Loucy (cell line): Measurements from ENCODE around the gene SLC17A9.

Source experiments
- H2AFZ ChIP-seq: fragments of 200-600 bp; sonication (generic); 2 replicates; pipeline ENCODE4 v1.6.0; 2016; ENCODE audit warnings: antibody characterized with exemption, mild to moderate bottlenecking, low read length, moderate library complexity
- H3F3A ChIP-seq: fragments of 200-600 bp; 2 replicates; pipeline ENCODE4 v1.6.0; 2016; ENCODE audit warnings: antibody characterized with exemption, low read depth, mild to moderate bottlenecking
- H3K27me3 ChIP-seq: fragments of 200-600 bp; sonication (generic); 2 replicates; pipeline ENCODE4 v1.6.1; 2014; ENCODE audit warnings: low read length, mild to moderate bottlenecking; ENCODE audit not compliant: insufficient read depth, poor library complexity, severe bottlenecking
- H3K36me3 ChIP-seq: fragments of 200-600 bp; sonication (generic); 2 replicates; pipeline ENCODE4 v1.6.1; 2016; ENCODE audit warnings: low read length; ENCODE audit not compliant: insufficient read depth
- H3K4me1 ChIP-seq: fragments of 200-600 bp; sonication (generic); 2 replicates; pipeline ENCODE4 v1.5.1; 2014; ENCODE audit warnings: low read length, mild to moderate bottlenecking; ENCODE audit not compliant: insufficient read depth, poor library complexity, severe bottlenecking
- H3K4me2 ChIP-seq: fragments of 200-600 bp; sonication (generic); 2 replicates; pipeline ENCODE4 v1.6.0; 2014; ENCODE audit warnings: antibody characterized with exemption, low read length, low read depth, mild to moderate bottlenecking; ENCODE audit not compliant: poor library complexity, severe bottlenecking
- H3K4me3 ChIP-seq: fragments of 200-600 bp; sonication (generic); 2 replicates; pipeline ENCODE4 v1.5.1; 2014; ENCODE audit warnings: low read length, mild to moderate bottlenecking, mixed read lengths; ENCODE audit not compliant: poor library complexity, severe bottlenecking
- H3K79me2 ChIP-seq: fragments of 200-600 bp; sonication (generic); 2 replicates; pipeline ENCODE4 v1.6.1; 2014; ENCODE audit warnings: low read length; ENCODE audit not compliant: insufficient read depth
- H3K9ac ChIP-seq: fragments of 200-600 bp; sonication (generic); 2 replicates; pipeline ENCODE4 v1.6.0; 2014; ENCODE audit warnings: mild to moderate bottlenecking, low read depth, low read length, moderate library complexity; ENCODE audit not compliant: poor library complexity, severe bottlenecking
- H3K9me2 ChIP-seq: fragments of 200-600 bp; sonication (generic); replicated peaks from 2 replicates; pipeline ENCODE4 v1.6.1; 2016; ENCODE audit warnings: low read depth, low read length, mixed read lengths
- H3K9me3 ChIP-seq: fragments of 200-600 bp; sonication (generic); 2 replicates; pipeline ENCODE4 v1.6.1; 2014; ENCODE audit warnings: mild to moderate bottlenecking, antibody characterized with exemption, low read length, low read depth; ENCODE audit not compliant: insufficient read depth
- H4K20me1 ChIP-seq: fragments of 200-600 bp; sonication (generic); 2 replicates; pipeline ENCODE4 v1.6.0; 2014; ENCODE audit warnings: antibody characterized with exemption, low read length, mild to moderate bottlenecking; ENCODE audit not compliant: insufficient read depth, poor library complexity, severe bottlenecking
- EZH2phosphoT487 ChIP-seq: fragments of 200-600 bp; IDR thresholded peaks from 2 replicates; pipeline ENCODE4 v1.6.1; 2018; ENCODE audit warnings: antibody characterized with exemption, mild to moderate bottlenecking, moderate library complexity, borderline replicate concordance
- TF ChIP-seq, protein P1 (sequence below): fragments of 200-600 bp; sonication (generic); conservative IDR thresholded peaks from 2 replicates; pipeline ENCODE4 v1.5.1; 2014; ENCODE audit warnings: mild to moderate bottlenecking, antibody characterized with exemption, low read length

Gene SLC17A9

DNA sequence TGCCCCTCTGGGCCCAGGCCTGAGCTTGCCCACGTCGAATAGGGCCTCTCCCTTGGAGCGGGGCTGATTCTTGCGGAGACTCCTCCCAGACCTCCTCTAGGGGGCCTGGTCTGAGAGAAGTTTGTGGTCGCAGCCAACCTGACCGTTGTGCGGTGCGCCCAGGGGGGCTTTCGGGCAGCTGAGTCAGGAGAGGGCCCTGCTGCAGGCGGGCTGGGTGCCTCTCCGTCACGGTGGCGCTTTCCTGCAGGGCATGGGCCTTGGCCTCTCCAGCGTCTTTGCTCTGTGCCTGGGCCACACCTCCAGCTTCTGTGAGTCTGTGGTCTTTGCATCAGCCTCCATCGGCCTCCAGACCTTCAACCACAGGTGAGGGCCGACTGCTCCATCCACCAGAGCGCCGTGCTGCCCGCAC lies 12.9 kb downstream of the SLC17A9 start:
- no peaks in the 10 kb centered on the region for H3K9me2 ChIP-seq
- H3K36me3 ChIP-seq = peaks cover 19% of the 10 kb centered on the region; the same call in 1 of the 2 replicates
- H3K9ac ChIP-seq = no peak overlapping the region
- peaks cover 2% of the 10 kb centered on the region for H4K20me1 ChIP-seq
- H3K79me2 ChIP-seq = peaks cover 18% of the 10 kb centered on the region; the same call in 1 of the 2 replicates
- no peak overlapping the region for H3K4me2 ChIP-seq
- no peaks in the 10 kb centered on the region for H3K9me3 ChIP-seq
- H2AFZ ChIP-seq = no peak overlapping the region
- no peak for TF ChIP-seq EZH2phosphoT487
- TF ChIP-seq, protein P1, sequence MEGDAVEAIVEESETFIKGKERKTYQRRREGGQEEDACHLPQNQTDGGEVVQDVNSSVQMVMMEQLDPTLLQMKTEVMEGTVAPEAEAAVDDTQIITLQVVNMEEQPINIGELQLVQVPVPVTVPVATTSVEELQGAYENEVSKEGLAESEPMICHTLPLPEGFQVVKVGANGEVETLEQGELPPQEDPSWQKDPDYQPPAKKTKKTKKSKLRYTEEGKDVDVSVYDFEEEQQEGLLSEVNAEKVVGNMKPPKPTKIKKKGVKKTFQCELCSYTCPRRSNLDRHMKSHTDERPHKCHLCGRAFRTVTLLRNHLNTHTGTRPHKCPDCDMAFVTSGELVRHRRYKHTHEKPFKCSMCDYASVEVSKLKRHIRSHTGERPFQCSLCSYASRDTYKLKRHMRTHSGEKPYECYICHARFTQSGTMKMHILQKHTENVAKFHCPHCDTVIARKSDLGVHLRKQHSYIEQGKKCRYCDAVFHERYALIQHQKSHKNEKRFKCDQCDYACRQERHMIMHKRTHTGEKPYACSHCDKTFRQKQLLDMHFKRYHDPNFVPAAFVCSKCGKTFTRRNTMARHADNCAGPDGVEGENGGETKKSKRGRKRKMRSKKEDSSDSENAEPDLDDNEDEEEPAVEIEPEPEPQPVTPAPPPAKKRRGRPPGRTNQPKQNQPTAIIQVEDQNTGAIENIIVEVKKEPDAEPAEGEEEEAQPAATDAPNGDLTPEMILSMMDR = no peak
- H3K4me1 ChIP-seq = peaks cover 8% of the 10 kb centered on the region
- H3F3A ChIP-seq = no peaks in the 10 kb centered on the region
- no peaks in the 10 kb centered on the region for H3K27me3 ChIP-seq
- H3K4me3 ChIP-seq = no peak overlapping the region

DNA sequence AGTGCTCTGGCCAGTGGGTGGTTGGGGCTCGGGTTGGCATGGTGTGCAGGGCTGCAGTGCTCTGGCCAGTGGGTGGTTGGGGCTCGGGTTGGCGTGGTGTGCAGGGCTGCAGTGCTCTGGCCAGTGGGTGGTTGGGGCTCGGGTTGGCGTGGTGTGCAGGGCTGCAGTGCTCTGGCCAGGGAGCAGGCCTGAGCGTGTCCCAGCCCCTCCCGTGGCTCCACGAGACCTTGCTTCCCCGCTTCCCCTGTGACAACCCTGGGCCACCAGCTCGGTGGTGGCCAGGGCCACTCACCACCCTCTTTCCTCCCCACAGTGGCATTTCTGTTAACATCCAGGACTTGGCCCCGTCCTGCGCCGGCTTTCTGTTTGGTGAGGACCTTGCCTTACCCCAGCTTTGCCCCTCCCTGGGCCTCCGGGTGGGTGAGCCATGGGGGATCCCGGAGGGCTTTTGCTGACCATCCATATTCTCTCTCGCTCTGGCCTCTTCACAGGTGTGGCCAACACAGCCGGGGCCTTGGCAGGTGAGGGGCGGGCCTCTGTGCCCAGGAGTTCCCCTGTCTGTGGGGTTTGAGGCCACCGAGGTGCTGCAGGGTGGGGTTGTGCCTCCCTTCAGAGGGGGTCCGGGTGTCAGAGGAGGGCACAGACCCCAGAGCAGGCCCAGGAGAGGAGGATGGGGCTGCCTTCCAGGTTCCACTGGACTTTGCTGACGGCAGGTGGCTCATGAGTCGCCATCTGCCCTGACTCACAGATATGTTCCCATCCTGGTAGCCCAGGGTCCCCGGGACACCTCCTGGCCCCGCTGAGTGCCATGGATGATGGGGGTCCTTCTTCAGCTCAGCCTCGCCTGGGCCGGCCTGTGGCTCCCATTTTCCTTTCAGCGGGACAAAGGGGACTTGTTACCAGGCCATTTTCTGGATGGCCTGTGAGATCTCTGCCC lies 14.0 kb downstream of the SLC17A9 start:
- Histone ChIP-seq H3K79me2 (peaks cover 15% of the 10 kb centered on the region; the same call in 1 of the 2 replicates), H3K4me1 (peaks cover 4% of the 10 kb centered on the region), H3K9me3 (no peaks in the 10 kb centered on the region), H3K36me3 (peaks cover 19% of the 10 kb centered on the region; the same call in 1 of the 2 replicates), H2AFZ (no peak overlapping the region), H3K4me3 (no peak overlapping the region), H3K9ac (no peak overlapping the region), H3F3A (no peaks in the 10 kb centered on the region), H3K9me2 (no peaks in the 10 kb centered on the region), H3K27me3 (no peaks in the 10 kb centered on the region), H3K4me2 (no peak overlapping the region), H4K20me1 (peaks cover 2% of the 10 kb centered on the region)
- TF ChIP-seq, protein P1 = no peak
- TF ChIP-seq EZH2phosphoT487 = no peak

DNA sequence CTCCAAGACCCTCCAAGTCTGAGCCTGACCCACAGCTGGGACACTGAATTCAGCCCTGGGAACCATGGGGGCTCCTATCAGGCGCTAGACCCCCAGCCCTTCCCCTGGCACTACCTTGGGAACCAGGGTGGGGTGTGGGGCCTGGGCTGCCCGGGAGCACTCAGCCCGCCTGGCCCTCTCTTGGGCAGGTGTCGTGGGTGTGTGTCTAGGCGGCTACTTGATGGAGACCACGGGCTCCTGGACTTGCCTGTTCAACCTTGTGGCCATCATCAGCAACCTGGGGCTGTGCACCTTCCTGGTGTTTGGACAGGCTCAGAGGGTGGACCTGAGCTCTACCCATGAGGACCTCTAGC lies 14.6 kb downstream of the SLC17A9 start:
- Histone ChIP-seq H3K4me2 (no peak overlapping the region), H3K4me3 (no peak overlapping the region), H3K9me3 (no peaks in the 10 kb centered on the region), H4K20me1 (peaks cover 2% of the 10 kb centered on the region), H3K9ac (no peak overlapping the region), H3K79me2 (peaks cover 9% of the 10 kb centered on the region; the same call in 1 of the 2 replicates), H3K4me1 (no peaks in the 10 kb centered on the region), H2AFZ (no peak overlapping the region), H3F3A (no peaks in the 10 kb centered on the region), H3K9me2 (no peaks in the 10 kb centered on the region), H3K36me3 (peaks cover 19% of the 10 kb centered on the region; the same call in 1 of the 2 replicates), H3K27me3 (no peaks in the 10 kb centered on the region)
- no peak for TF ChIP-seq EZH2phosphoT487
- TF ChIP-seq, protein P1 = no peak
